HL-60 (cell line): ENCODE data around the gene TNRC6C.
A peak's percentile ranks its signal among the peaks of the same experiment; 100 is the strongest.

ENCODE experiments used
- DNase-seq, 2 experiments: peaks; one replicate each; pipeline ENCODE4 v3.0.0-alpha.2; 2010 to 2020; ENCODE audit warnings: low read depth in 1 of 2, low spot score in 1 of 2
- H3K27ac ChIP-seq: fragments of 250-450 bp; sonication (Bioruptor Pico); replicated peaks from 2 replicates; pipeline ENCODE4 v1.5.1; 2020; ENCODE audit warnings: mild to moderate bottlenecking, moderate library complexity
- H3K27me3 ChIP-seq: fragments of 250-450 bp; sonication (Bioruptor Pico); 2 replicates; pipeline ENCODE4 v1.5.1; 2021; ENCODE audit warnings: mild to moderate bottlenecking, moderate library complexity; ENCODE audit not compliant: insufficient read depth, poor library complexity, severe bottlenecking
- H3K4me3 ChIP-seq: replicated peaks from 2 replicates; pipeline ENCODE4 v1.5.1; 2011; ENCODE audit warnings: mild to moderate bottlenecking, control low read depth, low read length; ENCODE audit not compliant: insufficient read depth
- GABPA ChIP-seq: IDR thresholded peaks from 2 replicates; pipeline ENCODE4 v1.6.1; 2012; ENCODE audit warnings: low read depth
- POLR2AphosphoS5 ChIP-seq: IDR thresholded peaks from 2 replicates; pipeline ENCODE4 v1.6.1; 2012; ENCODE audit warnings: low read depth
- REST ChIP-seq: IDR thresholded peaks from 2 replicates; pipeline ENCODE4 v1.6.1; 2012; ENCODE audit warnings: low read depth; ENCODE audit not compliant: insufficient replicate concordance
- SPI1 ChIP-seq: IDR thresholded peaks from 2 replicates; pipeline ENCODE4 v1.6.1; 2012; ENCODE audit warnings: low read depth, mild to moderate bottlenecking, borderline replicate concordance
- TF ChIP-seq, protein P1 (sequence below): IDR thresholded peaks from one replicate; pipeline ENCODE4 v1.5.1; 2011; ENCODE audit warnings: low read length, control low read depth, inconsistent platforms; ENCODE audit not compliant: insufficient read depth

TNRC6C gene

DNA sequence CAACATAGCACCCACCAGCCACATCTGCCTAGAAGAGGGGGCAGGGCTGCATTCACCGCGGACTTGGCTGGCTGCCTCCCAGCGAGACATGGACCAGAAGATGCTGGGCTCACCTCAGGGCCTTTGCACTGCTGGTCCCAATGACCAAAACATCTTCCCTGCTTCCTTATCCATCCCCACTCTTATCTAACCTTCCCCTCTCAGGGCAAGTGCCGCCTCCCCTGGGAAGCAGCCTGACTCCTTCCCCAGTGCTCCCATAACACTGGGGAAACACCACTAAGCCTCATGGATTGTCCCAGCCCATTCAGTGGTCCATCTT, 164.4 kb downstream of the TNRC6C start:
- Histone ChIP-seq H3K4me3 (no peak overlapping the region), H3K27me3 (no peaks in the 10 kb centered on the region), H3K27ac (no peak overlapping the region)
- TF ChIP-seq POLR2AphosphoS5 = no peak
- TF ChIP-seq, protein P1, sequence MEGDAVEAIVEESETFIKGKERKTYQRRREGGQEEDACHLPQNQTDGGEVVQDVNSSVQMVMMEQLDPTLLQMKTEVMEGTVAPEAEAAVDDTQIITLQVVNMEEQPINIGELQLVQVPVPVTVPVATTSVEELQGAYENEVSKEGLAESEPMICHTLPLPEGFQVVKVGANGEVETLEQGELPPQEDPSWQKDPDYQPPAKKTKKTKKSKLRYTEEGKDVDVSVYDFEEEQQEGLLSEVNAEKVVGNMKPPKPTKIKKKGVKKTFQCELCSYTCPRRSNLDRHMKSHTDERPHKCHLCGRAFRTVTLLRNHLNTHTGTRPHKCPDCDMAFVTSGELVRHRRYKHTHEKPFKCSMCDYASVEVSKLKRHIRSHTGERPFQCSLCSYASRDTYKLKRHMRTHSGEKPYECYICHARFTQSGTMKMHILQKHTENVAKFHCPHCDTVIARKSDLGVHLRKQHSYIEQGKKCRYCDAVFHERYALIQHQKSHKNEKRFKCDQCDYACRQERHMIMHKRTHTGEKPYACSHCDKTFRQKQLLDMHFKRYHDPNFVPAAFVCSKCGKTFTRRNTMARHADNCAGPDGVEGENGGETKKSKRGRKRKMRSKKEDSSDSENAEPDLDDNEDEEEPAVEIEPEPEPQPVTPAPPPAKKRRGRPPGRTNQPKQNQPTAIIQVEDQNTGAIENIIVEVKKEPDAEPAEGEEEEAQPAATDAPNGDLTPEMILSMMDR = no peak
- TF ChIP-seq GABPA = no peak
- no peak for TF ChIP-seq SPI1
- no peak for TF ChIP-seq REST
- DNase-seq = no peak

DNA sequence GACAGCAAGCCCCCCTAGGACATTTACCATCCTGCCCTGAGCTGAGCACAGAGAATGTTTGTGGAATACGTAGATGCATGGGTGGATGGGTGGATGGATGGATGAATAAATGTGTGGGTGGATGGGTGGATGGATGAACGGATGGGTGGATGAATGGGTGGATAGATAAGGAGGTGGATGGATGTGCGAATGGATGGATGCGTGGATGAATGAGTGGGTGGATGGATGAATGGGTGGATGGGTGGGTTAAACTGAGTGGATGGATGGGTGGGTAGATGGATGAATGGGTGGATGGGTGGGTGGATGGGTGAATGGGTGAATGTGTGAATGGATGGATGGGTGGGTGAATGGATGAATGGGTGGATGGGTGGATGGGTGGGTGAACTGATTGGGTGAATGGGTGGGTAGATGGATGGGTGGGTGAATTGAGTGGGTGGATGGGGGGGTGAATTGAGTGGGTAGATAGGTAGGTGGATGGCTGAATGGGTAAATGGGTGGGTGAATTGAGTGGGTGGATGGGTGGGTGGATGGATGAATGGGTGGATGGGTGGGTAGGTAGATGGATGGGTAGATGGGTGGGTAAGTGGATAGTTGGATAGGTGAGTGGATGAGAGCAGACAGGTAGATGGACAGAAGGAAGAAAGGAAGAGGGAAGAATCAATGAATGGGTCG, 164.9 kb downstream of the TNRC6C start:
- TF ChIP-seq POLR2AphosphoS5 (no peak), REST (no peak), GABPA (no peak)
- TF ChIP-seq, protein P1 = no peak
- Histone ChIP-seq H3K4me3 (no peak overlapping the region), H3K27me3 (no peaks in the 10 kb centered on the region), H3K27ac (no peak overlapping the region)
- no peak for DNase-seq

GRCh38 chr17:78124081-78124835, 165.8 kb downstream of the TNRC6C start:
- peak overlapping the region; percentile 16; the same call in 1 of the 2 replicates for H3K4me3 ChIP-seq
- peak; percentile 74 to 89 for DNase-seq
- no peaks in the 10 kb centered on the region for H3K27me3 ChIP-seq
- H3K27ac ChIP-seq = peak overlapping the region; percentile 93
- peak; percentile 23; the same call in 1 of the 2 replicates for TF ChIP-seq POLR2AphosphoS5
- TF ChIP-seq, protein P1 = no peak
- TF ChIP-seq SPI1 = peak; percentile 71; the same call in 1 of the 2 replicates
